Activated CD4-positive, alpha-beta memory T cell treated with anti-CD3 and anti-CD28 coated beads for 36 hours (primary cell): ENCODE data around the gene UBE2Q2. TPM values are rescaled to one million over a fixed set of nuclear protein-coding genes. Genes with fewer than 3 reads are reported as not detected.

Experiments
- CTCF ChIA-PET: fragments of 350-600 bp; sonication (Branson Sonifier 250); formaldehyde crosslinking; loops from one replicate; lab custom pipeline; 2021; ENCODE audit warnings: antibody characterized with exemption, inconsistent platforms; lab: Charles Lee
- POLR2A ChIA-PET: fragments of 350-600 bp; sonication (Branson Sonifier 250); formaldehyde crosslinking; loops from one replicate; lab custom pipeline; 2021; ENCODE audit warnings: antibody characterized with exemption; lab: Charles Lee
- DNase-seq: peaks from one replicate; pipeline ENCODE4 v3.0.0-alpha.2; 2020
- H3K27ac Mint-ChIP-seq: one replicate; pipeline ENCODE4 v1.8.0; 2021; ENCODE audit warnings: mixed read lengths
- H3K27me3 Mint-ChIP-seq: one replicate; pipeline ENCODE4 v1.8.0; 2021; ENCODE audit warnings: mixed read lengths
- H3K36me3 Mint-ChIP-seq: one replicate; pipeline ENCODE4 v1.8.0; 2021; ENCODE audit warnings: mixed read lengths
- H3K4me1 Mint-ChIP-seq: one replicate; pipeline ENCODE4 v1.8.0; 2021; ENCODE audit warnings: low read depth, mixed read lengths
- H3K4me3 Mint-ChIP-seq: one replicate; pipeline ENCODE4 v1.8.0; 2021; ENCODE audit warnings: mild to moderate bottlenecking, mixed read lengths
- H3K9me3 Mint-ChIP-seq: one replicate; pipeline ENCODE4 v1.8.0; 2021; ENCODE audit warnings: mixed read lengths
- intact Hi-C: fragments of 100-400 bp; cut with micrococcal nuclease; formaldehyde crosslinking; loops from one replicate; pipeline ENCODE4 v1.15.1; 2023
- total RNA-seq, 2 experiments: library from RNA; stranded (reverse); gene quantifications; one replicate each; pipeline ENCODE4 v1.2.3, GENCODE V29; 2021

UBE2Q2 gene
- total RNA-seq, 2 experiments from 2014 or later: 19.7 to 19.8 TPM

DNA sequence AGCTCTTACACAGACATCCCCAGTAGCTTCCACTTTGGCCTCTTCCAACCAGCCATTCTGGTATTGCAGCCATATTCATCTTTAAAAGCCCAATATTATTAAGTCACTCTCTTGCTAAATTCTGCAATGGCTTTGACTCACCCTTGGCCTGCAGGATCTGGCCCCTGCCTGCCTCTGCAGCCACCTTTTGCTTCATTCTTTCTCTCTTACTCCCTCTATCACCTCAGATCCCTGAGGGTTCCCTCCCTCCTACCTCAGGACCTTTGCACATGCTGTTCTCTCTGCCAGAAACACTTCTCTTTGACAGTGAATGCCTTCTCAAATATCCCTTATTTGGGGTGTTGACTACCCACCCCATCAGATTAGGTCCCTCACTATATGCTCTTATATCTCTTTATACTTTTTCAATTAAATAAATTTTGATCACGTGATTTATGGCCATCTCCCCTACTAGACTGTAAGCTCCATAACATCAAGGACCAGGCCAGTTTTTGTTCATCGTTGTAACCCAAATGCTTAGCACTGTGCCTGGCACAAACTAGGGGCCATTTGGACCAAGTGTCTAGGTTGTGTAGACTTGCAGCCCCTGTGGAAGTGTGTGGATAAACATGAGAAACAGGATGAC is 32.3 kb upstream of the UBE2Q2 start:
- H3K9me3 Mint-ChIP-seq: no peaks in the 10 kb centered on the region
- POLR2A ChIA-PET: no interaction called here
- H3K4me3 Mint-ChIP-seq: no peak overlapping the region
- H3K4me1 Mint-ChIP-seq: no peaks in the 10 kb centered on the region
- no peak overlapping the region for H3K27ac Mint-ChIP-seq
- H3K36me3 Mint-ChIP-seq: no peaks in the 10 kb centered on the region
- intact Hi-C loops: loop anchor here (2.0 to 10.0 kb wide), 2 partner anchors 244 to 328 kb away; partner anchors contain the start of gene TMEM266
- CTCF ChIA-PET: interaction anchor here (0.6 to 5.0 kb wide), 7 partner anchors 9 to 329 kb away, joined by 3 to 55 read pairs (median 4); no protein-coding TSS in a partner anchor
- DNase-seq: no peak
- no peaks in the 10 kb centered on the region for H3K27me3 Mint-ChIP-seq

DNA sequence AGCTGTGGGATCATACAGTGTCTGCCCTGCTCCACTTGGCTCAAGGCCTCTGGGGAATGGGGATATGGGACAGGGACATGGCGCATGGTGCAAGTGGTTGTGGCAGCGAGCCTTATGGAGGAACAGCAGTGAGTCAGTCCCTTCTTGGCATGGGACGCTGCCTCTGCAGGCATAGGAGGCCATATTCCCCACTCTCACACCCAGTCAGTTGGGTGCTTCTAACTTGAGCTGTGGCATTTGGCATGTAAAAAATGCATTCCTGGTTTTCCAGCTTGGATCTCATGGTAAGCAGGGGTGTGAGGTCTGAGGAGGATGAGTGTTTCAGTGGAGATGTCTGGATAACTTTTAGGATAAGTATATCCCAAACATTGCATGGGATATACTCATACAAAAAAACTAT is 31.6 kb upstream of the UBE2Q2 start:
- POLR2A ChIA-PET: no interaction called here
- no peaks in the 10 kb centered on the region for H3K36me3 Mint-ChIP-seq
- CTCF ChIA-PET: interaction anchor here (1.2 to 5.0 kb wide), 2 partner anchors 9 to 328 kb away, joined by 4 to 55 read pairs; no protein-coding TSS in a partner anchor
- peaks cover 4% of the 10 kb centered on the region for H3K4me1 Mint-ChIP-seq
- H3K4me3 Mint-ChIP-seq: no peak overlapping the region
- H3K27me3 Mint-ChIP-seq: no peaks in the 10 kb centered on the region
- no peak for DNase-seq
- no peaks in the 10 kb centered on the region for H3K9me3 Mint-ChIP-seq
- no peak overlapping the region for H3K27ac Mint-ChIP-seq
- intact Hi-C loops: loop anchor here (2.0 to 10.0 kb wide), 2 partner anchors 243 to 327 kb away; partner anchors contain the start of gene TMEM266

DNA sequence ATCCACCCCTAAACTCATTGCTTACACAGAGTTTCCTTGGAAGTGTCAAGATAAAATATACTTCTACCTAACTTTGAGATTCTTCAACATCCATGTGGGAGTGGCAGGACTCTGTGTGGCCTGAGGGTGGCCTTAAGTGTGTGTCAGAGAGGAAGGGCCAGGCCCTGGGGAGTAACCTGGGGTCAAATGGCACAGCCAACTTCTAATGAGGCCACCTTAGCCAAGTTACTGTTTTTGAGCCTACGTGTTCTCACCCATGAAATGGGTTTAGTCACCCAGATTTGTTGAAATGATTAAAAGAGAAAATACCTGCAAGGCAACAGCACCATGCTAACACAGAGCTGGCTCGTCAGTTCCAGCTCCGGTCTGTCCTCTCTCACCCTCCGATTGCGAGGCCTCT is 28.5 kb upstream of the UBE2Q2 start:
- H3K36me3 Mint-ChIP-seq: no peaks in the 10 kb centered on the region
- no peak overlapping the region for H3K4me3 Mint-ChIP-seq
- intact Hi-C loops: loop anchor here (10.0 kb wide), 1 partner anchor 240 kb away; the partner anchor contains the start of gene TMEM266
- ChIA-PET CTCF (interaction anchor here (1.4 to 3.2 kb wide), 2 partner anchors 13 to 325 kb away, joined by 3 to 18 read pairs; no protein-coding TSS in a partner anchor), POLR2A (no interaction called here)
- H3K4me1 Mint-ChIP-seq: peaks cover 12% of the 10 kb centered on the region
- H3K27ac Mint-ChIP-seq: no peak overlapping the region
- no peaks in the 10 kb centered on the region for H3K27me3 Mint-ChIP-seq
- H3K9me3 Mint-ChIP-seq: no peaks in the 10 kb centered on the region
- no peak for DNase-seq

DNA sequence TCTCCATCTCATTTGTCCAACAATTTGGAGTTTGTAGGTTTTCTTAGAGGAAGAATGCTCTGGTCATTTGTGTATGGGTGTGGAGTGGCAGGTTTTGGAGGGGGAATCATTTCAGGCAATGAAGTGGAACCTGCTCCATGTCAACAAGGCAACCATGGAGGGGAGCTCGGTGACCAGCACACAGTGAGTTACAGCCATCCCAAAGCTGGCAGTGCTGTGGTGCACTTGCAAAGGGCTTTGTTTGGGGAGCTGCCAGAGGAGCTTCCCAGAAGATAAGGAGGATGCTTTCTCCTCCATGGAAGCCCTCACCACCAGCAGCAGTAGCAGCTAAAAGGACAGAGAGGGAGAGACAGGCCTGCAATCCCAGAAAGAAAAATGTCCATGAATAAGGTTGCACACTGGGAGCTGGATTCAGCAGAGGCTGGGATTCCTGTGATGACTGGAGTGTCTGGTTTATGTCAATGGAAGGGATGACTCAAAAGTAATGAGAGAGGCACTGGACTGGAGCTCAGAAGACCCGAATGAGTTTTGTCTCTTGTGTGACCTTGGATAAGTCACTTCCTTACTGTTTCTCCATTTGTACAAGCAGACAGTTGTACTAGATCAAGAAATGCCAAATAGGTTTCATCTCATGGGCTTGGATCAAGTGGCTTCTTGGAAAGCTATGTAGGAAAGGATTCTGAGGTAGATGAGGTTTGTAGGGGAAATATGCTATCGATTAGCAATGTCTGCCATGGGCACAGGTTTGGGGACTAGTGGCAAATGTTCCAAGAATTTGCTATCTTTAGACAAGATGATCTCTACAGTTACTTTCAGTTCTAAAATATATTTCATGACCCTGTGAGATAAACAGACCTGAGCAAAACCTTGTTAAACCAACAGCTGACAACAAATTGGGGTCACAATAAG is 27.2 kb upstream of the UBE2Q2 start:
- peaks cover 12% of the 10 kb centered on the region for H3K4me1 Mint-ChIP-seq
- H3K9me3 Mint-ChIP-seq: no peaks in the 10 kb centered on the region
- POLR2A ChIA-PET: no interaction called here
- H3K36me3 Mint-ChIP-seq: no peaks in the 10 kb centered on the region
- intact Hi-C loops: loop anchor here (10.0 kb wide), 1 partner anchor 239 kb away; the partner anchor contains the start of gene TMEM266
- CTCF ChIA-PET: interaction anchor here (1.0 to 3.2 kb wide), 4 partner anchors 14 to 323 kb away, joined by 3 to 18 read pairs (median 5); partner anchors contain the start of gene UBE2Q2
- DNase-seq: no peak
- no peak overlapping the region for H3K4me3 Mint-ChIP-seq
- H3K27ac Mint-ChIP-seq: no peak overlapping the region
- no peaks in the 10 kb centered on the region for H3K27me3 Mint-ChIP-seq

GRCh38 chr15:75817138-75817935 is 25.9 kb upstream of the UBE2Q2 start:
- intact Hi-C loops: loop anchor here (10.0 kb wide), 1 partner anchor 237 kb away; the partner anchor contains the start of gene TMEM266
- POLR2A ChIA-PET: no interaction called here
- H3K9me3 Mint-ChIP-seq: no peaks in the 10 kb centered on the region
- no peaks in the 10 kb centered on the region for H3K36me3 Mint-ChIP-seq
- no peak overlapping the region for H3K27ac Mint-ChIP-seq
- no peak overlapping the region for H3K4me3 Mint-ChIP-seq
- H3K27me3 Mint-ChIP-seq: no peaks in the 10 kb centered on the region
- H3K4me1 Mint-ChIP-seq: peaks cover 12% of the 10 kb centered on the region
- CTCF ChIA-PET: no interaction called here
- no peak for DNase-seq

GRCh38 chr15:75820206-75820605 is 23.0 kb upstream of the UBE2Q2 start:
- Mint-ChIP-seq H3K27ac (no peak overlapping the region), H3K27me3 (no peaks in the 10 kb centered on the region), H3K4me1 (peaks cover 12% of the 10 kb centered on the region), H3K36me3 (no peaks in the 10 kb centered on the region), H3K9me3 (no peaks in the 10 kb centered on the region), H3K4me3 (no peak overlapping the region)
- POLR2A ChIA-PET: no interaction called here
- CTCF ChIA-PET: interaction anchor here (0.6 kb wide), 1 partner anchor 320 kb away, joined by 3 read pairs; no protein-coding TSS in a partner anchor
- DNase-seq: no peak
- intact Hi-C loops: no loop called here

- ChIA-PET CTCF (interaction anchor here (0.8 kb wide), 1 partner anchor 12 kb away, joined by 4 read pairs; no protein-coding TSS in a partner anchor), POLR2A (interaction anchor here (0.6 kb wide), 1 partner anchor 54 kb away, joined by 5 read pairs; no protein-coding TSS in a partner anchor)
- peaks cover 3% of the 10 kb centered on the region for H3K27me3 Mint-ChIP-seq
- no peaks in the 10 kb centered on the region for H3K36me3 Mint-ChIP-seq
- no peak overlapping the region for H3K27ac Mint-ChIP-seq
- no peaks in the 10 kb centered on the region for H3K9me3 Mint-ChIP-seq
- H3K4me1 Mint-ChIP-seq: peaks cover 6% of the 10 kb centered on the region
- DNase-seq: no peak
- no peak overlapping the region for H3K4me3 Mint-ChIP-seq
- intact Hi-C loops: no loop called here
These were observed 21.4 kb upstream of the UBE2Q2 start for GRCh38 chr15:75821786-75822345.

- H3K27me3 Mint-ChIP-seq: peaks cover 3% of the 10 kb centered on the region
- intact Hi-C loops: no loop called here
These were observed 20.5 kb upstream of the UBE2Q2 start for GRCh38 chr15:75822685-75823278.

GRCh38 chr15:75823860-75824613 is 19.2 kb upstream of the UBE2Q2 start:
- ChIA-PET CTCF (interaction anchor here (0.6 to 1.6 kb wide), 2 partner anchors 105 to 316 kb away, joined by 3 read pairs; no protein-coding TSS in a partner anchor), POLR2A (no interaction called here)
- H3K27me3 Mint-ChIP-seq: peaks cover 3% of the 10 kb centered on the region
- H3K27ac Mint-ChIP-seq: no peak overlapping the region
- no peak overlapping the region for H3K4me3 Mint-ChIP-seq
- no peaks in the 10 kb centered on the region for H3K36me3 Mint-ChIP-seq
- no peak for DNase-seq
- intact Hi-C loops: no loop called here
- H3K9me3 Mint-ChIP-seq: no peaks in the 10 kb centered on the region
- H3K4me1 Mint-ChIP-seq: no peaks in the 10 kb centered on the region

More at GRCh38 chr15:75822685-75823278, 20.5 kb upstream of the UBE2Q2 start:
- Mint-ChIP-seq H3K4me3 (no peak overlapping the region), H3K36me3 (no peaks in the 10 kb centered on the region), H3K27ac (no peak overlapping the region), H3K4me1 (no peaks in the 10 kb centered on the region), H3K9me3 (no peaks in the 10 kb centered on the region)
- DNase-seq: no peak
- POLR2A ChIA-PET: interaction anchor here (0.6 kb wide), 1 partner anchor 17 kb away, joined by 3 read pairs; no protein-coding TSS in a partner anchor
- CTCF ChIA-PET: interaction anchor here (0.7 to 1.6 kb wide), 3 partner anchors 13 to 317 kb away, joined by 3 to 4 read pairs (median 3); no protein-coding TSS in a partner anchor

DNA sequence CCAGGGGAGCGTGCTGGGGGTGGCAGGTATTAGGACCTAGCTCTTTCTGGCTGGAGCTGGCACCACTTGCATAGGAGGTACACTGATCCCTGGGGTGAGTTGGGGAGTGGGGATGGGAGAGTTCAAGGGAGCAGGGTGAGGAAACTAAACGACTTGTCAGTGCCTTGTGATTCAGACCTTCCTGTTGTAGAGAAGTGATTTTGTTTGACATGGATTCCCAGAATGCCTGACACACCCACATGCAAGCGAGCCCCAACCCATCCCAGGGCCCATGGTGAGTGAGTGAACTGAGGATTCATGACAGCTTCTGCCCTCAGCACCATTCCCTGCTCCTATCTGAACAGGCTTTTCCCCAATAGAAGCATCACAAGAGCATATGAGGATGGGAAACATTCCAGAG is 15.6 kb upstream of the UBE2Q2 start:
- H3K36me3 Mint-ChIP-seq: no peaks in the 10 kb centered on the region
- ChIA-PET POLR2A (no interaction called here), CTCF (no interaction called here)
- peaks cover 4% of the 10 kb centered on the region for H3K4me1 Mint-ChIP-seq
- peaks cover 3% of the 10 kb centered on the region for H3K27me3 Mint-ChIP-seq
- H3K9me3 Mint-ChIP-seq: no peaks in the 10 kb centered on the region
- no peak overlapping the region for H3K27ac Mint-ChIP-seq
- no peak for DNase-seq
- intact Hi-C loops: no loop called here
- no peak overlapping the region for H3K4me3 Mint-ChIP-seq
